ENCODE measurements around the gene CDH7. TPM values are rescaled to one million over a fixed set of nuclear protein-coding genes. Genes with fewer than 3 reads are reported as not detected.

Gene CDH7, protein sequence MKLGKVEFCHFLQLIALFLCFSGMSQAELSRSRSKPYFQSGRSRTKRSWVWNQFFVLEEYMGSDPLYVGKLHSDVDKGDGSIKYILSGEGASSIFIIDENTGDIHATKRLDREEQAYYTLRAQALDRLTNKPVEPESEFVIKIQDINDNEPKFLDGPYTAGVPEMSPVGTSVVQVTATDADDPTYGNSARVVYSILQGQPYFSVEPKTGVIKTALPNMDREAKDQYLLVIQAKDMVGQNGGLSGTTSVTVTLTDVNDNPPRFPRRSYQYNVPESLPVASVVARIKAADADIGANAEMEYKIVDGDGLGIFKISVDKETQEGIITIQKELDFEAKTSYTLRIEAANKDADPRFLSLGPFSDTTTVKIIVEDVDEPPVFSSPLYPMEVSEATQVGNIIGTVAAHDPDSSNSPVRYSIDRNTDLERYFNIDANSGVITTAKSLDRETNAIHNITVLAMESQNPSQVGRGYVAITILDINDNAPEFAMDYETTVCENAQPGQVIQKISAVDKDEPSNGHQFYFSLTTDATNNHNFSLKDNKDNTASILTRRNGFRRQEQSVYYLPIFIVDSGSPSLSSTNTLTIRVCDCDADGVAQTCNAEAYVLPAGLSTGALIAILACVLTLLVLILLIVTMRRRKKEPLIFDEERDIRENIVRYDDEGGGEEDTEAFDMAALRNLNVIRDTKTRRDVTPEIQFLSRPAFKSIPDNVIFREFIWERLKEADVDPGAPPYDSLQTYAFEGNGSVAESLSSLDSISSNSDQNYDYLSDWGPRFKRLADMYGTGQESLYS
- not detected for polyA plus RNA-seq (ENCODE audit: low read depth in 6 of 6)

DNA sequence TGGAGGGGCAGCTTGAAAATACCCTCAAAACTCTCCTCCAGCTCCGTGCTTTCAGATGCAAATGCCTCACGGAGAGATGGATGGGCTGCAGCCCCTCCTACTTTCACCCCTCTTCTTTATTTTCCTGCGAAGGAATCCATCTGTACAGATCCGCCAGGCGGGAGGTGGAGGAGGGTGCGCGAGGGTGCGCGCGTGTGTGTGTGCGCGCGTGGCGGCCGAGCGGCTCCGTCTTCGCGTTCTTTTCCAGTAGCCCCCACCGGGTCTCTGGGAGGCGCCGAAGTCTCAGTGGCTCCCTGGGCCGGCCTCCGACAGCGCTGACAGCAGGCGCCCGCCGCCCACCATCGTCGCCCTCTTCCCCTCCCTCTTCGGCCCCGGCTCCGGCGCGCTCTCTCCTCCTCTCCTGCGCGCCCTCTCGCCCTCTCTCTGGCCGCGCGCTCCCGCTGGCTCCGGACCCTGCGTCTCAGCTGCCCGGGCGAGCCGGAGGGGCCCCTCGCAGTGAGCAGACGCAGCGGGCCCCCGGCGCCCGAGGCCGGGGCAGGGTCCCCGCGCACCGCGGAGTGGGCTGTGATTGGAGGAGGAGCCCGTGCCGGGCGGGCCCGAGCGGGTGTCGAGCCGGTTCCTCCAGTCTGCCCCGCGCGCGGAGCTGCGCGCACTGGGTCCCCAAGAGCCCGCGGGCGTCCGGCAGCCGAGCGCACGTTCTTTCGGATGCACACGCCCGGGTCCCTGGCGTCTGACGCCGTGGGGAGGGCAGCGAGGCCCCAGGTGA is at the start of gene CDH7:
CDH7 (plus strand) TSS at position 624 of the 766 bp plus-strand sequence. CDS start 11,831 bp downstream, outside the sequence.
- ATAC-seq (ENCODE audit: low read depth in 2 of 2) (no peak), DNase-seq (peak; percentile 2)
- H3K4me3 Mint-ChIP-seq: peak within 1 kb of the TSS in 2 of 8 donors; percentile 9 to 26
- H3K36me3 Mint-ChIP-seq: peaks cover 0 to 7% of the 10 kb centered on the region in 2 donors
- H3K9me3 Mint-ChIP-seq: peaks cover 0 to 2% (median 0%) of the 10 kb centered on the region in 7 donors
- H3K4me1 Mint-ChIP-seq: peaks cover 0 to 10% (median 4%) of the 10 kb centered on the region in 3 donors
- H3K27me3 Mint-ChIP-seq: peaks cover 29 to 38% (median 36%) of the 10 kb centered on the region in 3 donors
- no peak within 1 kb of the TSS for H3K27ac Mint-ChIP-seq

- no peak for DNase-seq
- H3K4me1 Mint-ChIP-seq: no peaks in the 10 kb centered on the region
- no peaks in the 10 kb centered on the region for H3K36me3 Mint-ChIP-seq
- no peak for ATAC-seq (ENCODE audit: low read depth in 2 of 2)
- no peak overlapping the region for H3K4me3 Mint-ChIP-seq
- H3K27ac Mint-ChIP-seq: no peak overlapping the region
- H3K9me3 Mint-ChIP-seq: peaks cover 0 to 11% (median 0%) of the 10 kb centered on the region in 7 donors
- H3K27me3 Mint-ChIP-seq: no peaks in the 10 kb centered on the region
Observed at GRCh38 chr18:65704046-65704445, 46.8 kb upstream of the CDH7 start.

DNA sequence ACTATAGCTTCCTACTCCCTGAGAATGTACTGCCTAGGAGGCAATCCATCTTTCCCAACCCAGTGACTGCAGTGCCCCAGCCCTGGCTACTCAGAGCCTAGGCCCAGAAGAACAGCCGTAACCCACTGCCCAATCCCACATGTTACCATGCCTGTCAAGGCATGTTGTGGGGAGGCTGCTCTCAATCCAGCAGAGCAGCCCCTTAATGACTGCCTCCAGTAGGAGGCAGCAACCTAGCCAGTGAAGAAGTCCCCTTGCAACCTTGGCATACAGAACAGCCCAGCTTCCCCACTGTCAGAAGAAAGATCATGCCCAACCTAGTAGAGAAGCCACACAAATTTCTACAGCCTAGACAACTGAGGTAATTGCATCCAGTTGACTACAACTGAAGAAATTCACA is 44.2 kb upstream of the CDH7 start:
- H3K4me1 Mint-ChIP-seq: no peaks in the 10 kb centered on the region
- no peaks in the 10 kb centered on the region for H3K36me3 Mint-ChIP-seq
- no peak for DNase-seq
- H3K27ac Mint-ChIP-seq: no peak overlapping the region
- ATAC-seq (ENCODE audit: low read depth in 2 of 2): no peak
- H3K9me3 Mint-ChIP-seq: peaks cover 0 to 13% (median 2%) of the 10 kb centered on the region in 7 donors
- H3K4me3 Mint-ChIP-seq: no peak overlapping the region
- H3K27me3 Mint-ChIP-seq: no peaks in the 10 kb centered on the region

- ATAC-seq (ENCODE audit: low read depth in 2 of 2) (no peak), DNase-seq (no peak)
- Mint-ChIP-seq H3K36me3 (no peaks in the 10 kb centered on the region), H3K4me3 (no peak overlapping the region), H3K27ac (no peak overlapping the region), H3K9me3 (peaks cover 0 to 9% (median 2%) of the 10 kb centered on the region in 7 donors), H3K27me3 (no peaks in the 10 kb centered on the region), H3K4me1 (no peaks in the 10 kb centered on the region)
Observed at GRCh38 chr18:65711493-65711892, 39.3 kb upstream of the CDH7 start.

DNA sequence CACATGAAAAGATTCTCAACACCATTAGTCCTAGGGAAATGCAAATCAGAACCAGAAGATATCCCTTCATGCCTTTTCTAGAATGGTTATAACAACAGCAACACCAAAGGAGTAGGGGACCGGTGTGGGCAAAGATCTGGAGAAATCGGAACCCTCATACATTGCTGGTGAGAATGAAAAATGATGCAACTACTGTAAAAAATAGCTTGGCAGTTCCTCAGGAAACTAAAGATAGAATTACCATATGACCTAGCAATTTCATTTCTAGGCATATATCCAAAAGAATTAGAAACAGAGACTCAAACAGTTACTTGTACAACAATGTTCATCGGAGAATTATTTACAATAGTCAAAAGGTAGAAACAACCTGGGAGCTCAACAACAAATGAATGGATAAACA is 29.2 kb upstream of the CDH7 start:
- H3K9me3 Mint-ChIP-seq: peaks cover 0 to 4% (median 0%) of the 10 kb centered on the region in 7 donors
- no peaks in the 10 kb centered on the region for H3K27me3 Mint-ChIP-seq
- no peak overlapping the region for H3K27ac Mint-ChIP-seq
- ATAC-seq (ENCODE audit: low read depth in 2 of 2) (no peak), DNase-seq (no peak)
- no peaks in the 10 kb centered on the region for H3K4me1 Mint-ChIP-seq
- no peak overlapping the region for H3K4me3 Mint-ChIP-seq
- H3K36me3 Mint-ChIP-seq: no peaks in the 10 kb centered on the region

- Mint-ChIP-seq H3K27ac (no peak overlapping the region), H3K4me3 (no peak overlapping the region), H3K4me1 (no peaks in the 10 kb centered on the region), H3K27me3 (no peaks in the 10 kb centered on the region), H3K9me3 (no peaks in the 10 kb centered on the region), H3K36me3 (no peaks in the 10 kb centered on the region)
- ATAC-seq (ENCODE audit: low read depth in 2 of 2) (no peak), DNase-seq (no peak)
Observed at GRCh38 chr18:65725251-65726050, 25.4 kb upstream of the CDH7 start.

DNA sequence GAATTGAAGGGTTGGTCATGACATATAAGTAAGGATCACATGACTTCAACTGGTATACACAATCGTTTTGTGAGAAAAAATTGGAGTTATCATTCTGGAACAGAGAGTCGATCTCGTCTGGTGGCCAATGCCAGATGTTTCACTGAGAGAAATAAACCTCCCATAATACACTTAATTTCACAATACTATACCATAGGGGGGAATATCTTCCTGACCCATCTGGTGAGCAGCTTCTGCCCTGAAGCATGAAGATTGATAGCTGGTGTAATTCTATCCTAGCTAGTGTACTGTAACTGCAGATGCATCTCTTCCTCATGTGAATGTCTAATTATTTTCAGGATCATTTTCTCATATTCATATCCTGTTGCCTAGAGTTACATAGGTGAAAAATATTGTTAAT is 15.7 kb upstream of the CDH7 start:
- H3K4me3 Mint-ChIP-seq: no peak overlapping the region

GRCh38 chr18:65737471-65737955 is 13.3 kb upstream of the CDH7 start:
- no peaks in the 10 kb centered on the region for H3K9me3 Mint-ChIP-seq
- no peaks in the 10 kb centered on the region for H3K36me3 Mint-ChIP-seq

More for the DNA sequence above, 15.7 kb upstream of the CDH7 start:
- Mint-ChIP-seq H3K4me1 (no peaks in the 10 kb centered on the region), H3K36me3 (no peaks in the 10 kb centered on the region), H3K27me3 (no peaks in the 10 kb centered on the region), H3K9me3 (no peaks in the 10 kb centered on the region), H3K27ac (no peak overlapping the region)
- DNase-seq (no peak), ATAC-seq (ENCODE audit: low read depth in 2 of 2) (no peak)

GRCh38 chr18:65746936-65747335 is 3.9 kb upstream of the CDH7 start:
- DNase-seq: no peak
- no peak overlapping the region for H3K27ac Mint-ChIP-seq
- peaks cover 20 to 34% (median 31%) of the 10 kb centered on the region in 3 donors for H3K27me3 Mint-ChIP-seq
- no peak for ATAC-seq (ENCODE audit: low read depth in 2 of 2)
- H3K4me3 Mint-ChIP-seq: no peak overlapping the region
- H3K9me3 Mint-ChIP-seq: peaks cover 0 to 2% (median 0%) of the 10 kb centered on the region in 7 donors
- H3K36me3 Mint-ChIP-seq: peaks cover 0 to 7% of the 10 kb centered on the region in 2 donors
- H3K4me1 Mint-ChIP-seq: peaks cover 0 to 10% (median 4%) of the 10 kb centered on the region in 3 donors

More at GRCh38 chr18:65737471-65737955, 13.3 kb upstream of the CDH7 start:
- ATAC-seq (ENCODE audit: low read depth in 2 of 2) (no peak), DNase-seq (no peak)
- H3K4me3 Mint-ChIP-seq: no peak overlapping the region
- no peak overlapping the region for H3K27ac Mint-ChIP-seq
- no peaks in the 10 kb centered on the region for H3K4me1 Mint-ChIP-seq
- no peaks in the 10 kb centered on the region for H3K27me3 Mint-ChIP-seq

DNA sequence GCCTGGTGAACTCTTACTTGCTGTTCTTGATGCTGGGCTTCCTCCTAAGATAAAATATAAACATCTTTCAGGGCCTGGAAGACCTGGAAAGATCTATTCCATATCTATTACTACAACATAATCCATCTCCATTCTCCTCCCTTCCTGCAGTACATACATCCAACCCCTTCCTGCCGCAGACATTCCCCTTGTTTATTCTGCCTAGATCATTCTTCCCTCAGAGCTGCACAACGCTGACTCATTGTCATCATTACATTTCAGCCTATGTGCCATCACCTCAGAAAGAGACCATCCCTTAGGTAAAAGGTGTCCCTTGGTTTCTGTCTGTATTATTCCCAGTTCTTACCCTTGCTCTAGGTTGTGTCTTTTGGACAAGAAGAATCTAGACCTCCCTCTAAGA is 2.5 kb upstream of the CDH7 start:
- H3K9me3 Mint-ChIP-seq: peaks cover 0 to 2% (median 0%) of the 10 kb centered on the region in 7 donors
- H3K27me3 Mint-ChIP-seq: peaks cover 29 to 40% (median 38%) of the 10 kb centered on the region in 3 donors
- H3K36me3 Mint-ChIP-seq: peaks cover 0 to 7% of the 10 kb centered on the region in 2 donors
- ATAC-seq (ENCODE audit: low read depth in 2 of 2): no peak
- peaks cover 0 to 10% (median 4%) of the 10 kb centered on the region in 3 donors for H3K4me1 Mint-ChIP-seq
- H3K27ac Mint-ChIP-seq: no peak overlapping the region
- no peak overlapping the region for H3K4me3 Mint-ChIP-seq
- no peak for DNase-seq

GRCh38 chr18:65749841-65750240 is 971 bp upstream of the CDH7 start:
- peaks cover 0 to 10% (median 4%) of the 10 kb centered on the region in 3 donors for H3K4me1 Mint-ChIP-seq
- H3K36me3 Mint-ChIP-seq: peaks cover 0 to 7% of the 10 kb centered on the region in 2 donors
- peaks cover 29 to 40% (median 38%) of the 10 kb centered on the region in 3 donors for H3K27me3 Mint-ChIP-seq
- no peak overlapping the region for H3K4me3 Mint-ChIP-seq
- no peak for DNase-seq
- ATAC-seq (ENCODE audit: low read depth in 2 of 2): no peak
- H3K9me3 Mint-ChIP-seq: peaks cover 0 to 2% (median 0%) of the 10 kb centered on the region in 7 donors
- no peak overlapping the region for H3K27ac Mint-ChIP-seq
